GM21576 (cell line): Measurements from ENCODE around the gene LTV1.
"Not testable (repeated sequence)": the region's sequence is repeated elsewhere in the genome, so short reads cannot be mapped to it uniquely, and the experiment has no call there.

Source experiments
- ATAC-seq: cut with Tn5 transposase; IDR thresholded peaks from one replicate; pipeline ENCODE4 v1.9.1; 2021; ENCODE audit warnings: mild to moderate bottlenecking, moderate library complexity; ENCODE audit not compliant: unreplicated experiment

Gene LTV1

GRCh38 chr6:143840595-143841265 lies 2.4 kb upstream of the LTV1 start:
- ATAC-seq: no peak

GRCh38 chr6:143842461-143842901 lies 657 bp upstream of the LTV1 start:
- no peak for ATAC-seq

- ATAC-seq: peak; percentile 2
These were observed 500 bp downstream of the LTV1 start for GRCh38 chr6:143843677-143843999.

- ATAC-seq: no peak
These were observed 868 bp downstream of the LTV1 start for GRCh38 chr6:143844006-143844405.

DNA sequence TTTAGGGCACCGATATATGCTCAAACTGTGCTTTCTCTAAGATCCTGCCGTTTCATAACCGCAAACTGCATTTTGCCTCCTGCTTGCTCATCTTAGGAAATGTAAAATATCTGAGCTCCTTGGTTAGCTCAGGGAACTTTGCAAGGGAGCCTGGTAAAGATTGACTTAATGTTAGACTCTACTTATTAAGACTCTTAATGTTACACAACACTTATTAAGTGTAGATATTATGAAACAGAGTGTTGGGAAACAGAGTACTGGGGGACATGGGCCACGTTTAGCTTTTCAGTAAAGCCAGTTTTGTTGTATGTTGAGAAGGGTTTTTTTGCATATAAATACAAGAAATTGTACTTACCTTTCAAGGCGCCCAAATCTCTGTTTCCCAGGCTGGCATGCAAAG lies 1.9 kb downstream of the LTV1 start:
- ATAC-seq: no peak

- ATAC-seq: not testable (repeated sequence)
These were observed 8.6 kb downstream of the LTV1 start for GRCh38 chr6:143851706-143852105.

- ATAC-seq: not testable (repeated sequence)
These were observed 11.9 kb downstream of the LTV1 start for GRCh38 chr6:143855057-143855456.

GRCh38 chr6:143856762-143857161 lies 13.6 kb downstream of the LTV1 start:
- not testable (repeated sequence) for ATAC-seq

GRCh38 chr6:143857651-143858050 lies 14.5 kb downstream of the LTV1 start:
- no peak for ATAC-seq

GRCh38 chr6:143859891-143860660 lies 16.9 kb downstream of the LTV1 start:
- ATAC-seq: no peak

GRCh38 chr6:143863771-143864170 lies 20.6 kb downstream of the LTV1 start:
- no peak for ATAC-seq

DNA sequence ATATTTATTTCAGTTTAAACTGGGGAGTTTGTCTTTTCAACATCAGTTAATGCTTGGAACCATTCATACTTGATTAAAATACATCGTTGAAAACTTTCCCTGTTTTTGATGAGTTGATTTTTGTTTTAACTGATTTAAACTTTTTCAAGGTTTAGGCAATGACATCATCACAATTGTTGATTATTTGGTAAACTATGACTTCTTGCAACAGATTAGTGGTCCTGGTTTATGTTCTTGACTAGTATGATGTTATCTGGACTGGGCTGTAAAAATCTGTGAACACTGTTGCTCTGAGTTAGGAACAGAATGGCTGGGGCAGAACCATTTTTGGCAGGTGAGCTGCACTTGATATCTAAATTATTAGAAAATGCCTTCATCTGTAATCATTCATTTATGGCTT lies 21.1 kb downstream of the LTV1 start, which contains the start of gene ZC2HC1B:
ZC2HC1B (plus strand) TSS at position 241 of the 400 bp plus-strand sequence; CDS start at position 307, 66 bp downstream.
- ATAC-seq: no peak

GRCh38 chr6:143867236-143867635 lies 24.1 kb downstream of the LTV1 start:
- ATAC-seq: no peak

DNA sequence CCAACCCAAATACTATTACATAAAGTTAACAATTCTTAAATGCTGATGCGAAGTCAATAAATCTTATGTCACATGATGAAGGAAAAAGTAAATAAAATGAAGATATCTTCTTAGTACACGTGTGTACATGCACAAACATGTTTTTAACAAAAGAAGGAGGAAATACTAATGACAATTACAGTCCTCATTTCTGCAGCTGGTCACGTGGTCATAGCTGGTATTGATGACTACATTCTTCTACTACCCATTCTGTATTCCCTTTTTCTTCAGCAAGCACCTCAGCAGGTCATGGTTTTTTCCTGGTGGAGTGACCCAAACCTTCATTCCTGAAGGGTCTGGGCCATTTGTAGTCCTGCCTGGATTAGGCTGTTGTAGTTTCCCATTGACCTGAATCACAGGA lies 25.7 kb downstream of the LTV1 start:
- not testable (repeated sequence) for ATAC-seq

DNA sequence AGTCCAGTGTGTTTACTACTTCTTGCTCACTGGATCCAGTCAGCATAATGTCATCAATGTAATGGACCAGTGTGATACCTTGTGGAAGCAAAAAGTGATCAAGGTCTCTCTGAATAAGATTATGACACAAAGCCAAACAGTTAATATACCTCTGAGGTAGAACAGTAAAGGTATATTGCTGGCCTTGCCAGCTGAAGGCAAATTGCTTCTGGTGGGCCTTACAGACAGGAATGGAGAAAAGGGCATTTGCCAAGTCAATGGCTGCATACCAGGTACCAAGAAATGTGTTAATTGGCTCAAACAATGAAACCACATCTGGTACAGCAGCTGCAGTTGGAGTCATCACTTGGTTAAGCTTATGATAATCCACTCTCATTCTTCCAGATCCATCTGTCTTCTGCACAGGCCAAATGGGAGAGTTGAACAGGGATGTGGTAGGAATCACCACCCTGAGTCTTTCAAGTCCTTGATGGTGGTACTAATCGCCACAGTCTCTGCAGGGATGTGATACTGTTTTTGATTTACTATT lies 28.1 kb downstream of the LTV1 start:
- ATAC-seq: not testable (repeated sequence)

DNA sequence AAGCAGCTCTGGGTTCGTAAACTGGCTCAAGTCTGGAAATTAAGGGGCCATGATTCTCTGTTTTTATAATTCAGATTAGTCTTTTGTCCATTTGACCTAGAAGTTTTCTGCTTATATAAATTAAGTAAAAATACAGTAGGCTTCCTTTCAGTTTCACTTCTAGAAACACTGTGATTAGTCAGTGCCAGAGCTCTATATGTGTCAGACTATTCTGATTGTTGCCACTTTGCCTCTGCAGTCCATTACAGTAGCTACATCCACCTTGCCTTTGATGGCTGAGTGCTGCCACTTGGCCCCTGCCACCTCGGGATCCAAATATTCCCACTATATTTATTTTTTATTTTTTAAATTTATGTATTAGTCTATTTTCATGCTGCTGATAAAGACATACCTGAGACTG lies 29.1 kb downstream of the LTV1 start:
- ATAC-seq: peak; percentile 90

DNA sequence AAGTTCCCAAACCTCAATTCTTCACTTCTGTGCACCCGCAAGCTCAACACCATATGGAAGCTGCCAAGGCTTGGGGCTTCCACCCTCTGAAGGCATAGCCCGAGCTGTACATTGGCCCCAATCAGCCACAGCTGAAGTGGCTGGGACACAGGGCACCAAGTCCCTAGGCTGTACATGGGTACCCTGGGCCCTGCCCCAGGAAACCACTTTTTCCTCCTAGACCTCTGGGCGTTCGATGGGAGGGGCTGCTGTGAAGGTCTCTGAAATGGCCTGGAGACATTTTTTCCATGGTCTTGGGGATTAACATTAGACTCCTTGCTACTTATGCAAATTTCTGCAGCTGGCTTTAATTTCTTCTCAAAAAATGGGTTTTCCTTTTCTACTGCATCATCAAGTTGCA lies 30.5 kb downstream of the LTV1 start:
- not testable (repeated sequence) for ATAC-seq

- ATAC-seq: not testable (repeated sequence)
These were observed 31.4 kb downstream of the LTV1 start for GRCh38 chr6:143874503-143874902.

- ATAC-seq: no peak
These were observed 34.6 kb downstream of the LTV1 start for GRCh38 chr6:143877584-143878271.

GRCh38 chr6:143878272-143878760 lies 35.2 kb downstream of the LTV1 start:
- no peak for ATAC-seq

- no peak for ATAC-seq
These were observed 37.3 kb downstream of the LTV1 start for GRCh38 chr6:143880412-143880811.
